ENCODE measurements around the gene ZNF585A.

The ZNF585A gene

GRCh38 chr19:37095859-37096258 is 76.6 kb downstream of the ZNF585A start:
- H3K4me1 ChIP-seq (ENCODE audit: control insufficient read depth, insufficient read depth, low read length) = no peaks in the 10 kb centered on the region
- H3K4me3 ChIP-seq (ENCODE audit: low read length) = no peak overlapping the region
- H3K36me3 ChIP-seq (ENCODE audit: control insufficient read depth, insufficient read depth, low read length) = no peaks in the 10 kb centered on the region
- no peaks in the 10 kb centered on the region for H3K27me3 ChIP-seq (ENCODE audit: control insufficient read depth, insufficient read depth, low read length)
- no peak for DNase-seq (ENCODE audit: low read depth, low spot score)
- no peak overlapping the region for H3K27ac ChIP-seq (ENCODE audit: low read length)
- H3K9me3 ChIP-seq (ENCODE audit: control insufficient read depth, insufficient read depth, low read length) = no peaks in the 10 kb centered on the region
- no CpG with 5 or more reads among the region's 1 CpG for WGBS (ENCODE audit: insufficient coverage, insufficient read length)
